IPS-NIHi7 (cell line): Measurements from ENCODE around the gene GBX1.
A peak's percentile ranks its signal among the peaks of the same experiment; 100 is the strongest.

Experiments
- DNase-seq: peaks from one replicate; pipeline ENCODE4 v3.0.0; 2012; ENCODE audit warnings: mixed read lengths; ENCODE audit errors: extremely low spot score

The GBX1 gene

DNA sequence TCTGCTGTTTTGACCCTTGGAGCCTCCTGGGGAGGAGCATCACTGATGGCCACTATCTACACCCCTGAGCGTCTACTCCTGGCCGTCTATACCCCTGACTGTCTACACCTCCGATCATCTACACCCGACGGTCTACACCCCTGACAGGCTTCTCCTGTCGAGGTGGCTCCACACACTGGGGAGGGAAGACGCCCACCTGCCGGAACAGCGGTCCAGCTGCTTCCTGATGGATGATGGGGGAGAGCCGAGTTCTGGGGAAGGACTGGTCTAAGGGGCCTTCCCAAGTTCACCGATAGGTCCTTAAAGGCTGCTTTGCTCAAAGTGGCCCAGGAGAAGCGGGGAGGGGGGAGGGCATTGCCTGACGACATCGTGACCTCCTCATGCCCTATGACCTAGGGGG lies 39.4 kb downstream of the GBX1 start:
- no peak for DNase-seq

DNA sequence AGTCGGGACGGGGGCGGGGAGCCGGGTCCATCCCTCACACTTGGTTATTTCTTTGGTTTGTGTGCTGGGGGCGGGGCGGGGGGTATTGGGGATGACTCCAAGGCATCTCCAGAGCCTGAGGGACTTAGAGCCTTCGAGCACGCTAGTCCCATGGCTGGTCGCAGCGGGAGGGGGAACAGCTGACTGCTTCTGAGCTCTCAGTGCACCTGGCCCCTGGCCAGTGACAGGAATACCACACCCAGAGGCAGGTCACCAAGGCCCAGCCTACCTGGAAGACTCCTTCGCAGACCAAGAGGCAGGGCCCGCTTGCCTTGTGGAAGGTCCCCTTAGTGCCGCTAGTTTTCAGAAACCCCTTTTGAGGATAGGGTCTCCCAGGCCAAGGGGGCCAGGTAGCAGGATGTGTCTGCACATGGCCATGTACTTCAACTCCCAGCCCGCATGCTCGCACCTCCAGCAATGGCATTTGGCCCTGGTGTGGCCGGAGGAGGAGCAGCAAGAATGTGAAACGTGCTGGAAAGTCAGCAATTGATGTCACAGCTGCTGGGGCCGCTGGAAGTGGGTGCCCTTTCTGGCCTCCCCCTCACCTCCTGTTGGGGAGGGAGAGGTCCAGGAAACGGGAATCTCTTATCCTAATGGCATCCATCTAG lies 40.9 kb downstream of the GBX1 start:
- DNase-seq: peak; percentile 42

DNA sequence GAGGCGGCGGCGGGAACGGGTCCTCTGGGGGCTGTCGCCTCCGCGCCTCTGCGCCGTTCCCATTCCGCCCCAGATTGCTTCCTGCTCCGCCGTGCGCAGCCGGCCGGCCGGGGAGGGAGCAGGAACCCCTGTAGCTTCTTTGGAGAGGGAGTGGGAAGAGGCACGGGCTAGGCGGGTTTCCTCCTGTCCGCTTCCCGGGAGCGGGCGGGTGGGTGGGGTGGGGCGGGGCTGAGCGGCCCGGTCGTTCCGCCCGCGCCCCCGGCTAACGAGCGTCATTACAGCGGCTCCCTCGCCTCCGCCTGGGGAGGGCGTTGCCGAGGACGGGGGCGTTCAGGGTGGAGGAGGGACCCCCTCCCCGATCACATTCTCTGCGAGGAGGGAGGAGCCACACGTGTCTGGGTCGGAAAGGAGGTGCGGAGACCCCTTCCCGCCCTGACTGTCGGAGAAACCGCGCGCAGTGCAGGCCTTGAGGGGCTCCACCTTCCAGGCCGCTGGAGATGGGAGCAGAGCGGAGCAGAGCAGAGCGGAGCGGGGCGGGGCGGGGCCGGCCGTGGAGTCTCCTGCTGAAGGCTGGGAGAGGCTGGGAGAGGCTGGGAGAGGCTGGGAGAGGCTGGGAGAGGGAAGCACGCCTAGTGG lies 41.5 kb downstream of the GBX1 start:
- DNase-seq: peak; percentile 84

DNA sequence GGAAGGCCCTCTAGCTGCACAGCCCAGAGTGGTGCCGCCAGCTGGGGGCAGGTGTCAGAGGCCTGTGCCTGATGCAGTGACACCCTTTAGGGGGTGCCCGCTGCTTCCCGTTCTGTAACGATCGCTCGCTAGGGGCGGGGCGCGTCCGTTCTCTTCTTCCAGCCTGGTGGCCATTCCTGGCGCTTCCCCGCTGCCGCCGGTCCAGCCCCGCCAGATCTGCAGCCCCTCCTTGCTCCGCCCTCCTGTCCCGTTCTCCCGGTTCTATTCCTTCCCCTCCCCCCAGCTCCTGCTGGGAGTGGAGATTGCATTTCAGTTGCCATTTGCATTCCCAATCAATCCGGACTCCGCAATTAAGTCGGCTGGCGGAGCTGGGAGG lies 42.0 kb downstream of the GBX1 start:
- no peak for DNase-seq

DNA sequence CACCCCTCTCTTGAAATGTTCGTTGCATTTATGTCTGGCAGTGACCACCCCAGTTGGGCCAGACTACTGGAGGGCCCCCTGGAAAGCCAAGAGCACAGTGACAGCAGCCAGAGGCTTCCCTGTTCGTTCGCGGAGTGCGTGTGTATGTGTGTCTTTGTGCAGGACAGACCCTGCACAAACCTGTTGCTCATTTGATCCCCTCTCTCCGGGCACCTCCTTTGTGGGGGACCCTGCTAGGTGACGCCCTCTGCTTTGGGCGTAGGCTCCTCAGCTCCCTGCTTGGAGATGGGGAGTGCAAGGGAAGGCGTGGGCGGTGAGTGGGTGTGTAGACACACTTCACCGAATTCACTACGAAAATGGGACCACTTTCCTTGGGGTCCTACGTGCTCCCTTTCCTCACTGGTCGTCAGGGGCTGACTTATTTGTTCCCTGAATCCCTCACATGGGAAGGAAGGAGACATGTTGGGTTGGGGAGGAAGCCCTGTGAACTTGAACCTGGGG lies 42.5 kb downstream of the GBX1 start:
- DNase-seq: no peak

DNA sequence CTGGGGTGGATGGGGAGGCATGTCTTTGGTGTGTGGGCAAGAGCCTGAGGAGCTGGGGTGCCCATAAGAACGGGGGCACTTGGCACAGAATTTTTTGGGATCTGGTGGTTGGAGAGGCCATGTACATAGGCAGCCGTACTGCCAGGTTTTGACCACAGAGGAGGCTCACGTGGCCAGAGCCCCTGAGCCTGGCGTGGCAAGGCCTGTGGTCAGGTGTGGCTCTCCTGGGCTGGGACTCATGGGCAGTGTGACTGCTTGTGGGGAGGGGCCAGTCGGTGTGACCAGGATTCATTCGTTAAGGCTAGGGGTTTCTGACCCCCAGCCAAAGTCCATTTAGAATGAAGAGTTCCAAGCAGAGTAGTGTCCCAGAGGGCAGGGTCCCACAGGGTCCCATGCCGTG lies 43.0 kb downstream of the GBX1 start:
- no peak for DNase-seq

DNA sequence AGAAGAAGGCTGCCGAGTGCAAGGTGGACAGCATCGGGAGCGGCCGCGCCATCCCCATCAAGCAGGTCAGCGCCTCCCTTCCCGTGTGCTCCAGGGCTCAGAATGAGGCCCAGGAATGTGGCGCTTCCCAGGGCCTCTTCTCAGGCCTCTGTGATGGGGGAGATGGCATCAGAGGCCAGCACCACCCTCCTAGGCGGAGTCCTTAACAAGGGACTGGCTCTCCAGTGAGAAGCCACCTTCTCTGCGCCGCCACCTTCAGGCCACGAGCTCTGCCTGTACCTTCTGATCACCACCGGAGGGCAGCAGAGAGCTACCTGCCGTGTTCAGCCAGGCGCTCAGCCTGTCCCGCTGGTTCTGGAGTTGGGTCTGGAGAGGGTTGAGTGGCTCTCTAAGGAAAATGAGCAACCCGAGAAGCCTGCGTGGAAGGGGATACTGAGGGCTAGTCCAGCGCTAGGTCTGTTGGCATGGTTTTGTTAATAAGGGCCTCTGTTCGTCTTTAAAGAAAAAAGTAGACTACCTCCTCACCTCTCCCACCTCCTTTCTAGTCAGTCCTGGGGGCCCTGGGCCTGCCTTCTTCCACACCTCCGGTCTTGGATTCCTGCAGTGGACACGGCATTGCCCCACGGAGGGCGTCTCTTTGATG lies 43.6 kb downstream of the GBX1 start:
- DNase-seq: peak; percentile 91

DNA sequence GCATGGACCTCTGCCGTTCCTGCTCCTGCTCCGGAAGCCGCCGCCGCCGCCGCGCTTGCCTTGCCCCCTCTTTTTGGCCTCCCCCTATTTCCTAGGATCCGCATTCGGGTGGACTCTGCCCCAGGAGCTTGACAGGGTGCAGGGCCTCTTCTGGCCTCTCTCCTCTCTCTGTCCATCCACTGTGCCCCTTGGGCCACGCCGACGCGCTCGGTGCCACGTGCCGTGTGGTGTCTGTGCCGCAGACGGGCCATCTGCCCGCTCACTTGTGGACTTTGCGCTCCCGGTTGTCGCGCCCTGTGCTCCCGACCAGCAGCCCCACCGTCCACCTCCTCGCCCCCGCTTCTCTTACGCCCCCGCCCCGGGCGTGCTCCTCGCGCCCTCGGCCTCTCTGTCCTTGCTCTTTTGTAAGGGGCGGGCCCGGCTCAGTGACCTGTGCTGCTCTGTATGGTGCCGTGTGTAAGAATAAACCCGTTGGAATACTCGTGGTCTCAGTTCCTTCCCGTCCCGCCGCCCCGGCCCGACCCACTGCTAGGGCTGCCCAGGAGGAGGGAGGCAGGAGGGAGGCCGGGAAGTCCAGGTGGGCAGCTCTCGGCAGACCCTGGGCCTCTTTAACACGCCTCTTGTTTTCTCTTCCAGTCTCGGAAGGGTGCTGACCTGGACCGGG lies 44.2 kb downstream of the GBX1 start:
- no peak for DNase-seq

DNA sequence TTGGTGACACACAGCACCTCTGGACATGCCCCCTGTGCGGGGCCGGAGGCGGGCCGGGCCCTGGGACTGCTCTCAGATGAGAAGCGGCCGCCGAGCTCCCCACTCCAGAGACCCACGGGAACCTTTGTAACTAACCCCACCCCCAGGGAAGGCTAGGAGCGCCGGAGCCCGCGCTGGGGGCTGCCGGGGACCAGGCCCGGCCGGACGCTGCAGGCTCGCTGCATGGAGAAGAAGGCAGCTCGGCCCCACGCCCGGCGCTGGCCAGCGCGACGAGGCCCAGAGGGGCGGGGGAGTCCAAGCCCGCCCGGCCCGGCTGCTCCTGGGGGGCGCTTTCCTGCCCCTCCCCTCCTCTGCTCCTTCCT lies 44.7 kb downstream of the GBX1 start:
- no peak for DNase-seq

DNA sequence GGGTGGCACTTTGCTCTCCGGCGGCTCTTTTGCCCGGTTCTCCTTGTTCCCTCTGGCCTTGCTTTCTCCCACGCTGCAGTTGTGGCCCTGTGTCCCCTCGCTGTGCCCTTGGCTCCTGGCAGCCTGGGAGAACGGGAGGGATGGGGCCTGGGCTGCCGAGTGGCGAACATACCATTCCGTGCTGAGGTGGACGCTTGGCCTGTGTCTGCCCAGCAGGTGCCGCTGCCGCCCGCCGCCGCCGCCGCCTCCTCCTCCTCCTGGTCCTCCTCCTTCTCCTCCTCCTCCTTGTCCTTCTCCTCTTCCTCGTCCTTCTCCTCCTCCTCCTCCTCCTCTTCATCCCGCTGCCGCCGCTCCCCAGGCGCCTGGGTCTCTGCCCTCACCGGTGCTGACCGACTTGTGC lies 45.2 kb downstream of the GBX1 start:
- no peak for DNase-seq

DNA sequence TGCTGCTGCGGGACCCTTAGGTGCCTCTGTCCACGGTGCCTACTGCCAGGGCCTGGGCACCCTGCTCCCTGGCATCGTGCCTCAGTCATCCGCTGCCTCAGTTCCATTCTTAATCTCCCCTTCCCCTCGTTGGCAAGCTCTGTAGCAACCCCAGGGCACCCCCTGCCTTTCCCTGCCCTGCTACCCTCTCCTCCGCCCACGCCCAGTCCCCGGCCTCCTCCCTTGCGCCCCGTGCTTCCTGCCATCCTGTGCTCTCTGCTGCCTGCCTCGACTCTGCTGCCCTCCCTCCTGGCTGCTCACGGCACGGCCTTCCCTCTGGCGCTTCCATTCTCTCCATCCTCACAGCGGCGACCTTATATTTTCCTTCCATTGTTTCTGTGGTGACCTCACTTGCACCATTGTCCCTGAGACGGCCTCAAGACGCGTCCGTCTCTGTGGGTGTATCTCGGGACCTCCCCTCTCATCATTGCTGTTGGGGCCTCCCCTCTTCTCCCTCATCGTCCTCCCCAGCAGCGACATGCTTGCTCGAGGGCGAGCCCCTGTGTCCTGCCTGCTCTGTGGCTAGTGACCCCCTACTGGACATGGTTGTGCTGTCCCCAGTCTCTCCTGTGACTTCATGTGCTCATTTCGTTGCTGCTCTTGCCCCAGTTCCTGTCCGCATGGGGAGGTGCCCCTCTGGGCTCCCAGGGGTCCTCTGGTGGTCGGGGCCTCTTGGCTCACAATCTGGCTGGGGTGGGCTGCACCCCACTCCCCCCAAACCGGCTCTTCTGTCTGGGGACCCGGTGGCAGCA lies 45.9 kb downstream of the GBX1 start:
- DNase-seq: no peak

DNA sequence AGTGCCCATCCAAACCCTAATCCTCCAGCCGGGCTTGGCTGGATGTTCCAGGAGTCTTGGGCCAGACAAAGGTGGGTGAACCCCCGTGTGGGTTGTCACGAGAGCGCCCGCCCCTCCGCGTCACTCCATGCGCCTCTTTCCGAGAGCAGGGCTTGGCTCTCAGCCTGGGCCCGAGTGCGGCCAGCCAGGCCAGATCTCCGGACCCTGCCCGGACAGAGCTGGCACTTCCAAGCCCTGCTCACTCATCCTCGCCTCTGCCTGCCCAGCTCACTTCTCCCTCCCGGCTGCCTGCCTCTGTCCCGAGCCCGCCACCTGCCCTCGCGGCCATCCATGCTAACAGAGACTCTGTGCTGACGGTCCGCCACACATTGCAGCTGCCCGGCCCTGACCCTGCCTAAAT lies 46.6 kb downstream of the GBX1 start:
- no peak for DNase-seq

DNA sequence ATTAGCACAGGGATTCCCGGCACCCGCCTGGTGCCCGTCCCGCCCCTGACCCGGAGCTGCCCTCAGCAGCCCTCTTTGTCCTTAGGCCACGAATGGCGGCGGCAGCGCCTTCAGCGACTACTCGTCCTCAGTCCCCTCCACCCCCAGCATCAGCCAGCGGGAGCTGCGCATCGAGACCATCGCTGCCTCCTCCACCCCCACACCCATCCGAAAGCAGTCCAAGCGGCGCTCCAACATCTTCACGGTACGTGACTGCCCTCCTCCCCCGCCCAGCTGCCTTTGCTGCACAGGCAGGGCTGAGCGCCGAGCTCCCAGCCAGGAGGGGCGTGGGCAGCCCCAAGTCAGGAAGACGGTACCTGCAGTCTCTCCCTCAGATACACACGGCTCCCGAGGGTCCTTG lies 47.6 kb downstream of the GBX1 start:
- DNase-seq: no peak

DNA sequence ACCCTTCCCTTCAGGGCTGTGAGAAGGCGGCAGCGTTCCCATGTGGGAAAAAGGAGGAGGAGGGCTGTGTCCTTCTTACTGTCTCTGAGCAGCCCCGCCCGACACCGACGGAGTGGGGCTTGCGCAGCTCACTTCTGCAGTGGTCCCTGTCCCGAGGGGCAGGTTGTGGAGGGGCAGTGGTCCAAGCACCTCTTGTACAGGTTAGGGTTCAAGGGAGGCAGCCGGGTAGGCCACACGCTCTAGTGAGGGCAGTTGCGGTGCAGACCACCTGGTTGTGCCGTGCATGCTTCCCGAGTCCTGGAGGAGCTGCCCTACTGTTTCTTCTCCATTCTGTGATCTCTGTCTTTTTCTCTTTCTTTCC lies 48.5 kb downstream of the GBX1 start:
- no peak for DNase-seq

DNA sequence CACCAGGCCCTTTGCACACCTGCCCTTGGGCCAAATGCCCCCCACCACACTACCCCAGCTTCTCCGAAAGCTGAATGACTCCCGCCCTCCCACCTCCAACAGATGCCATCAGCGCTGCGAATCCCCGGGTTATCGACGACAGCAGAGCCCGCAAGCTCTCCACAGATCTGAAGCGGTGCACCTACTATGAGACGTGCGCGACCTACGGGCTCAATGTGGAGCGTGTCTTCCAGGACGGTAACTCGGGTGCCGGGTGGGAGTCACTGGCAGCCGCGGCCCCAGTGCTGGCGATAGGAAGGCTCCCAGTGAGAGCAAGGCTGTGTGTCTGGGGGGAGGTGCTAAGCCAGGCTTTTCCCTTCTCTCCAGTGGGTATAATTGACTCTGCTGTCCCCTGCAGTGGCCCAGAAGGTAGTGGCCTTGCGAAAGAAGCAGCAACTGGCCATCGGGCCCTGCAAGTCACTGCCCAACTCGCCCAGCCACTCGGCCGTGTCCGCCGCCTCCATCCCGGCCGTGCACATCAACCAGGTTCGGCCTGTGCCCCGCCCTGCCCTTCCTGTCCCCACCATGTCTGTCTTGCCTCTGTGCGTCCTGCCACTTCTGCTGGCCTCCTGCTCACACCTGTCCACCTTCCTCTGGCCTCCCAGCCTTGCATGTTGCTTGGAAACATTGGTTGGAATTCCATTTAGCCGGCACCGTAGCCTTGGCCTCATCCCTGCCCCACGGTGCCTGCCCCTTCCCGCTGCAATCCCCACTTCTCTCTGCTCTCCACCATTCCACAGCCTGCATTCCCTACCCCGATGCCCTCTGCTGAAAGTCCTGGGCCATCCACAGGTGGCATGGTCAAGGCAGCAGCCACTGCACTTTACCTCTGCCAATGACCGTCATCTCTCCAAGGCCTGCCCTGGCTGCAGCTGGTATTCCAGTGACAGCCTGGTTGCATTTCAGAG lies 49.1 kb downstream of the GBX1 start:
- DNase-seq: no peak

DNA sequence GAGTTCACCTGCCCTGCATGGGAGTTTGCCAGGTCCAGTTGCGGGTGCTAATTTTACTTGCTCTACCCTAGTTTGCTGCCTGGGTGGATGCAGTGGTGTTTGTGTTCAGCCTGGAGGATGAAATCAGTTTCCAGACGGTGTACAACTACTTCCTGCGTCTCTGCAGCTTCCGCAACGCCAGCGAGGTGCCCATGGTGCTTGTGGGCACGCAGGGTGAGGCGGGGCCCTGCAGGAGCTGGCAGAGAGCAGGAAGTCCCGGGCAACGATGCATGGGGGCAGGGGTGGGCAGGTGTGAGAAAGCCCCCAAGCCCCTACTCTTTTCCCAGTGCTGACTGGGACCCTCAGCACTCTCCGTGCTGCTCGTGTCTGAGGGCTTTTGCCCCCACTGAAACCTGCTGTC lies 49.9 kb downstream of the GBX1 start:
- DNase-seq: no peak

DNA sequence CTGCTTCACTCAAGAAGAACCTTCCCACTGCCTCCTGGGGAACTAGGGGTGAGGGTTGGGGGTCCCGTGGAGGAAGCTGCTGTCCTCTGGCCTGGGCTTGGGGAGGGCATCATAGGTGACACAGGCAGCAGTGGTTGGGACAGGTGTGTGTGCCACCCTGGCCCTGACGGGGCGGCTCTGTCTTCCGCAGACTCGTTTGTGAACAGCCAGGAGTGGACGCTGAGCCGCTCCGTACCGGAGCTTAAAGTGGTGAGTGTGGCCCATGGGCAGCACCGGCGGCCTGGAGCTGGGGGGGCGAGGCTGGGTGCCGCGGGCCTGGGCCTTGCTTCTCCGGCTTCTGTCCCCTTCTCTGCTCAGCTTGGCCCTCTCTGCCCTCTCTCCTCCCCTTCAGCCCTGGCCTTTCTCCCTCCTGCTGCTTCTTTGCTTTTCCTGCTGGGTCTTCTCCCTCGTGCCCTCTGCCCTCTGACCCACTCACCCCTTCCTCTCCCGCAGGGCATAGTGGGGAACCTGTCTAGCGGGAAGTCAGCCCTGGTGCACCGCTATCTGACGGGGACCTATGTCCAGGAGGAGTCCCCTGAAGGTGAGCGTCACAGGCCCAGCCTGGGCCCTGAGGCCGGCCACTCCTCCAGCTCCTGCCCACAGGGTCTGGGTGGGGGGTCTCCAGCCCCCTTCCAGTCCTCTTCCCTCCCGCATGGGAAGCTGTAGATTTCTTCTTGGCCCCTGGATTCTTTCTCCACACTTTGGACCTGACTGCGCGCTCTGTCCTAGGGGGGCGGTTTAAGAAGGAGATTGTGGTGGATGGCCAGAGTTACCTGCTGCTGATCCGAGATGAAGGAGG lies 50.7 kb downstream of the GBX1 start:
- no peak for DNase-seq

DNA sequence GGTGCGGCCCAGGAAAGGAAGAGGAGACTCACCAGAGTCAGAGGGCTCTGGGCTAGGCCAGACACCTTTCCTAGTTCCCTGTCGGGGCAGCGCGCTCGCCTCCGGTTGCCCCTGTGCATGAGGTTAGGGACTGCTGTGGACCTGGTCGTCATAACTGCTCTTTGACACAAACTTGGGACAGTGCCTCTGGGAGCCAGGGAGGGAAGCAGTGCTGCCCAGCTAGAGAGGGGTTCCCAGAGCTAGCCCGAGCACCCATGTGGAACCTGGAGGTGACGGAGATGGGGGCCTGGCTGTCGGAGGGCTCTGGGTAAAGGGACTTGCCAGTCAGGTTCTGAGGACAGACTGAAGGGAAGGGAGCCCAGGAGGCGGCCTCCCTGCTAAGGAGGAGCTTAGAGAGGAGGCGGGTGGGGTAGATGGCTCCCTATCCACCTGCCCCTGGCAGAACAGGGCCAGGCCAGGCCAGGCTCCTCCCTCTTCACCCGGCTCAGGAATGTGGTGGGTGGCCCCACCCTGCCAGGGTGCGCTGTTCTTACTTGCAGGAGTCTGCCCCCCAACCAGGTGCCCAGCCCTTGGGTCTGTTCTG lies 51.6 kb downstream of the GBX1 start:
- peak; percentile 38 for DNase-seq

DNA sequence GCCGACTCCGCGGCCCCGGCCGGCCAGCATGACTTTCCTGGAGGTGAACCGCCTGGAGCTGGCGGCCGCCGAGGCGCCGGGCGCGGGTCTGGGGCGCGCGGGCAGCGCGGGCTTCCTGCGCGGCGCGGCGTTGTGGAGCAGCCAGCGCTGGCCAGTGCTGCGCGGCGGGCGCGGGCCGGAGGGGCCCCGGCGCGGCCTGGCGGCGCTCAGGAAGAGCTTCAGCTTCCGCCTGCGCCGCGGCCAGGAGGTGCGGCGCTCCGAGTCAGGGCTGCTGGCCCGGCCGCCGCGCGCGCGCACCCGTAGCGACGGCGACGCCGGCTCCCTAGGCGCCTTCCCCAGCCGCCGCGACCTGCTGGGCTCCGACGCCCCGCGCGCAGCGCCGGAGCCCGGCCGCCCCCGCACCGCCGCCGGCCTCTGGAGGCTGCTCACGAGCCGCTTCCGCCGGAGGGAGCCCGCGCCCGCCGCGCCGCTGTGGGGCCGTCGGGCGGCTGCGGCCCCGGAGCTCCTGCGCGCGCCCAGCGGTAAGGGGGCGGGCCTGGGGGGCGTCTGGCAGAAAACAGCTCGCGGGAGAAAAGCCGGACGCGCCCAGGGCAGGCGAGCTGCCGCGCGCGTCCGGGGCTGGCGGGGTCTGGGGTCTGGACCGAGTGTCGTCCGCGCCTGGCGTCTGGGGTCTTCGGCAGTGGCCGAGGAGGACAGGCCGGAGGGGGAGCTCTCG lies 52.2 kb downstream of the GBX1 start:
- DNase-seq: peak; percentile 59
